ENCODE data around the gene CBX2. TPM values are rescaled to one million over a fixed set of nuclear protein-coding genes. Genes with fewer than 3 reads are reported as not detected.

Gene CBX2
- total RNA-seq, 4 donors from 2014 or later = 0.81 to 2.5 (median 2.0) TPM

DNA sequence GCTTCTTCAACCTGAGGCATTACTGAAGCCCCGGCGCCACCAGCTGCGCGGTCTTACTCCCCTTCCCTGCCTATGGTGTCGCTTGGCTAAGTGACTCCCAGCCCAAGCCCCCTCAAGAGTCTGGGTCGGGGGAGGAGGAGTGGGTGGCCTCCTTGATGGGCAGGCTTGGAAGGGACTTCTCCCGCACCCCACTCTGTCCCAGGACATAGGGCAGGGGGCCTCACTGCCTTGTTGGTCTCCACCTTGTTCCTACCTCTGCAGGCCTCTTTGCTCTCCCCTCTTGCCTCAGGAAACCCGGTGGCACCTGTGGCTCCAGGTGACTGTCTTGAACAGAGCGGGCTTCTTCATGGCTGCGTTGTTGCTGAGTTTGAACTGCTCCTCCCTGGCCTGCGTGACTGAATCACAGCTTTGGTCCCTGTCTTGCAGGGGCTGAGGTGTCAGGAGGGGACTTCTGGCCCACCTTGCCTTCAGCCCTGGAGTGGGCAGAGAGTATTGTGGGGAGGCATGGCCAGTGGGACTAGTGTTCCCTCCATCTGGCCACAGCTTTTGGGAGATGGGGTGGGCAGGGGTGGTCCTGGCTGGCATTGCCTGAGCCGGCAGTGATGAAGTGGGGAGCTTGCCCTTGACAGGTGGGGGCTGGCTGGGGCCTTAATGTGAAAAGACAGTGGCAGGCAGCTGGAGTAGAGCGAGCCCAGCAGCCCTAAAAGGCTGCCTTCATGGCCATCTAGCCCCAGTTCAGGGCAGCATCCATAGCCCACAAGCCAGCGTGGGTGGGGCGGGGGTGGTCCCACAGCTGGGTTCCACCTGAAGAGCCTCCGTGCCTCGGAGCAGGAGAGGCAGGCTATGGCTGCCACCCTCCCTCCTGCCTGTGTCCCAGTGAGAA, 7.3 kb downstream of the CBX2 start:
- Histone ChIP-seq H3K27ac (no peak overlapping the region), H3K27me3 (peaks cover 99% of the 10 kb centered on the region), H3K4me3 (no peak overlapping the region), H3K36me3 (peaks cover 0 to 11% of the 10 kb centered on the region in 2 donors), H3K4me1 (peaks cover 0 to 10% (median 8%) of the 10 kb centered on the region in 3 donors), H3K9me3 (no peaks in the 10 kb centered on the region)
- TF ChIP-seq, protein P1, sequence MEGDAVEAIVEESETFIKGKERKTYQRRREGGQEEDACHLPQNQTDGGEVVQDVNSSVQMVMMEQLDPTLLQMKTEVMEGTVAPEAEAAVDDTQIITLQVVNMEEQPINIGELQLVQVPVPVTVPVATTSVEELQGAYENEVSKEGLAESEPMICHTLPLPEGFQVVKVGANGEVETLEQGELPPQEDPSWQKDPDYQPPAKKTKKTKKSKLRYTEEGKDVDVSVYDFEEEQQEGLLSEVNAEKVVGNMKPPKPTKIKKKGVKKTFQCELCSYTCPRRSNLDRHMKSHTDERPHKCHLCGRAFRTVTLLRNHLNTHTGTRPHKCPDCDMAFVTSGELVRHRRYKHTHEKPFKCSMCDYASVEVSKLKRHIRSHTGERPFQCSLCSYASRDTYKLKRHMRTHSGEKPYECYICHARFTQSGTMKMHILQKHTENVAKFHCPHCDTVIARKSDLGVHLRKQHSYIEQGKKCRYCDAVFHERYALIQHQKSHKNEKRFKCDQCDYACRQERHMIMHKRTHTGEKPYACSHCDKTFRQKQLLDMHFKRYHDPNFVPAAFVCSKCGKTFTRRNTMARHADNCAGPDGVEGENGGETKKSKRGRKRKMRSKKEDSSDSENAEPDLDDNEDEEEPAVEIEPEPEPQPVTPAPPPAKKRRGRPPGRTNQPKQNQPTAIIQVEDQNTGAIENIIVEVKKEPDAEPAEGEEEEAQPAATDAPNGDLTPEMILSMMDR (IDR thresholded peaks at IDR 0.05) = no peak
- TF ChIP-seq POLR2AphosphoS5 (IDR thresholded peaks at IDR 0.05) (no peak), EP300 (IDR thresholded peaks at IDR 0.05) (no peak), POLR2A (IDR thresholded peaks at IDR 0.05) (no peak)
- WGBS, 2 donors (ENCODE audit: low coverage in 1 of 2) = 60 to 100% methylated on average over 1 of the region's 17 CpGs
- ATAC-seq = no peak

DNA sequence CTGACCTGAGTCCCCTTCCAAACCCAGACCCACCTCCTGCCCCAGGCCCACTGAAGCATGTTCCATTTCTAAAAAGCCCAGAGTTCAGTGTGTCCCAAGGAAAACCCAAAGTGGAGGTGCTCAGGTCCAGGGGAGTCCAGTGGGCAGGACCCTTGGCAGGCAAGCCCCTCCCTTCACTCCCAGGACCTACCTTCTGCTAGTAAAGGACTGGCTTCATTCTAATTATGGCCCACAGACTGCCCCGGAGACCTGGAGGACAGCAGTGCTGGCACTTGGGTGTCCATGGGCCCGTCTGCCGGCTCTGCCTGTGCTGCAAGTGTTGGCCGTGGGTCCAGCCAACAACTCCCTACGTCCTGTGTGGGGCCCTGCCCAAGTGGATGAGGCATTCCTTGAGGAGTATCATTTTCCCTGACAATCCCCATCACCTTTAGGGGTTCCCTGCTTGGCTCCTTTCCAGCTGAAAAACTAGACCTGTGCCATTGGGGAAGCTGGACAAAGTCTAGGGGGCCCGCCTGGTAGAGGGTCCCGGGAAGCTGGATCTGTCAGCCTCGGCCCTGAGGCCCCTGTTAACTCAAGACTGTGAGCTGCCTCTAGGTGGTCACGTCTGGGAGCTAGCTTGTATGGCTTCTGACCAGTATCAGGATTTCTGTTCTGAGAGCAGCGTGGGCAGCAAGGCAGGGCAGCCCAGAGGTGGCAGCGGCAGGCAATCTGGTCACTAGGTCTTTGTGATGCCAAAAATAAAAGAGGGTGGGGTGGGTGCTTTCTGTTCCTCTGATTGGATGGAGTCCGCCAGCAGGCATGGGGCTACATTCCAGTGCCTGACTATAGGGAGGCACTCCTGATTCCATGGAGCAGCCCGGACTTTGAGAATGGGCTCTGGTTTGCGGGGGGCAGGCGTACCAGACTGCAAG, 8.2 kb downstream of the CBX2 start:
- Histone ChIP-seq H3K27ac (no peak overlapping the region), H3K4me3 (no peak overlapping the region), H3K4me1 (peaks cover 0 to 19% (median 9%) of the 10 kb centered on the region in 3 donors), H3K27me3 (peaks cover 99% of the 10 kb centered on the region), H3K36me3 (peaks cover 0 to 11% of the 10 kb centered on the region in 2 donors), H3K9me3 (no peaks in the 10 kb centered on the region)
- TF ChIP-seq POLR2AphosphoS5 (IDR thresholded peaks at IDR 0.05) = no peak
- TF ChIP-seq POLR2A (IDR thresholded peaks at IDR 0.05) = no peak
- no peak for TF ChIP-seq EP300 (IDR thresholded peaks at IDR 0.05)
- TF ChIP-seq, protein P1 (IDR thresholded peaks at IDR 0.05) = no peak
- ATAC-seq = no peak
- WGBS, 2 donors (ENCODE audit: low coverage in 1 of 2) = 100% methylated on average over 1 of the region's 15 CpGs; no CpG with 5 or more reads in 1 of the 2 donors

DNA sequence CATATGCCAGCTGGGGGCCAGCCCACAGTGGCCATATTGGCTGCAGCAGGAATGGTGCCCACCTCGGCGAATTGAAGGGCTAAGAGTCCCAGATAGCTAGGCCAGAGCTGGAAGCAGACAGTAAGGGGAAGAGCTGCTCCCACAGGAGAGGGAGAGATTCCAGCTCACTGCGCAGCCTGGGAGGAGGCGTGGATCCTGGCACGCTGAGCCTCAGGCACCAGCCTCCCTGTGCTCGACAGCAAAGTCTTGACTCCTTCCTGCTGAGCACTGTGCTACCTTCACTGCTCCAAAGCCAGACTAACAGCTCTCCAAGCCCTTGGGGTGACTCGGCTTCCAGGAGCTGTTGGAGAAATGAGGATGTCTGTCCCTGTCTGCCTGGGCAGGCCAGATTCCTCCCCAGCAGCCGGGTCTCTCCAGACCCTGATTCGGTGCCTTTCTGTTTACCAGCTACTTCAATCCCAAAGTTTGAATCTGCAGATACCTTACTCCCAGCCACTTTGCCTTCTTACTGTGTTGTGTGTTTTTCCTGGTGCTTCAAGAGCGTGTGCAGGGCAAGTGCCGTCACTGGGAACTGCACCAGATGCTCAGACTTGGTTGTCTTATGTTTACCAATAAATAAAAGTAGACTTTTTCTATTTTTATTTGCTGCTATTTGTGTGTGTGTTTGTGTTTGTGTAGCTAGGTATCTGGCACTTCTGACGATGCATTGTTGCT, 9.1 kb downstream of the CBX2 start:
- H3K9me3 ChIP-seq = no peaks in the 10 kb centered on the region
- H3K27ac ChIP-seq = no peak overlapping the region
- H3K36me3 ChIP-seq = peaks cover 0 to 11% of the 10 kb centered on the region in 2 donors
- no peak overlapping the region for H3K4me3 ChIP-seq
- WGBS, 2 donors (ENCODE audit: low coverage in 1 of 2) = 87 to 90% methylated on average over 1 to 3 of the region's 12 CpGs
- no peak for ATAC-seq
- peaks cover 100% of the 10 kb centered on the region for H3K27me3 ChIP-seq
- no peak for TF ChIP-seq POLR2A (IDR thresholded peaks at IDR 0.05)
- TF ChIP-seq, protein P1 (IDR thresholded peaks at IDR 0.05) = no peak
- TF ChIP-seq EP300 (IDR thresholded peaks at IDR 0.05) = no peak
- TF ChIP-seq POLR2AphosphoS5 (IDR thresholded peaks at IDR 0.05) = no peak
- peaks cover 0 to 28% (median 12%) of the 10 kb centered on the region in 3 donors for H3K4me1 ChIP-seq

DNA sequence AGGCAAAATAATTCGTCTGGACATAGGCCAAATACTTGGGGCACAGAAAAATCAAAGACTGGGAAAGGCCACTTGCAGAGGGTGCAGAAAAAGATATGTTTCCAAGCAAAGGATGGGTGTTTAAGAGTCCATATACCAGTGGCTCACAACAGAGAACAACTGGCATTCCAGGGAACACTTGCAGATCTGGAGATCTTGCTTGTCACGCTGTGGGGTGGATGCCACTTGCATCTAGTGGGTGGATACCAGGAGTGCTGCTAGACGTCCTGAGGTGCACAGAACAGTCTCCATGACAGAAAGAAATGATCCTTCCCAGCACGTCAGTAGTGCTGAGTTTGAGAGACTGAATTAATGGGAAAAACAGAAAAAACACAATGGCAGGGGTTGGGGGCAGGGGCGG, 10.5 kb downstream of the CBX2 start:
- ATAC-seq = no peak

More for the DNA sequence above, 10.5 kb downstream of the CBX2 start:
- Histone ChIP-seq H3K9me3 (no peaks in the 10 kb centered on the region), H3K27me3 (peaks cover 100% of the 10 kb centered on the region), H3K4me3 (no peak overlapping the region), H3K36me3 (peaks cover 0 to 11% of the 10 kb centered on the region in 2 donors), H3K27ac (no peak overlapping the region), H3K4me1 (peaks cover 0 to 42% (median 20%) of the 10 kb centered on the region in 3 donors)
- WGBS, 2 donors (ENCODE audit: low coverage in 1 of 2) = 65 to 74% methylated on average over 5 of the region's 5 CpGs
- TF ChIP-seq, protein P1 (IDR thresholded peaks at IDR 0.05) = no peak
- TF ChIP-seq POLR2AphosphoS5 (IDR thresholded peaks at IDR 0.05) (no peak), EP300 (IDR thresholded peaks at IDR 0.05) (no peak), POLR2A (IDR thresholded peaks at IDR 0.05) (no peak)
